OCI-LY3 (cell line): ENCODE results near the gene PDE4DIP.
"Not testable (repeated sequence)": the region's sequence is repeated elsewhere in the genome, so short reads cannot be mapped to it uniquely, and the experiment has no call there.

Source experiments
- CTCF ChIP-seq: fragments of 200-600, 300-600 bp; sonication (generic); IDR thresholded peaks from 2 replicates; pipeline ENCODE4 v1.5.1; 2014; ENCODE audit warnings: antibody characterized with exemption, low read length, low read depth
- EZH2phosphoT487 ChIP-seq: fragments of 200-600 bp; shearing (Covaris generic); IDR thresholded peaks from 2 replicates; pipeline ENCODE4 v1.6.1; 2018; ENCODE audit warnings: antibody characterized with exemption, mixed run types, low read depth

GRCh38 chr1:148890075-148890568, 45.9 kb downstream of the PDE4DIP start:
- not testable (repeated sequence) for TF ChIP-seq CTCF, EZH2phosphoT487
